Measurements from ENCODE around the gene NFASC. TPM values are rescaled to one million over a fixed set of nuclear protein-coding genes. Genes with fewer than 3 reads are reported as not detected.
A peak's percentile ranks its signal among the peaks of the same experiment; 100 is the strongest.

Gene NFASC
- total RNA-seq: 10 to 100 TPM in 5 of 8 experiments, 1 to 10 TPM in 1, under 1 TPM in 2; 0.56 to 85.7 (median 43.3) TPM

DNA sequence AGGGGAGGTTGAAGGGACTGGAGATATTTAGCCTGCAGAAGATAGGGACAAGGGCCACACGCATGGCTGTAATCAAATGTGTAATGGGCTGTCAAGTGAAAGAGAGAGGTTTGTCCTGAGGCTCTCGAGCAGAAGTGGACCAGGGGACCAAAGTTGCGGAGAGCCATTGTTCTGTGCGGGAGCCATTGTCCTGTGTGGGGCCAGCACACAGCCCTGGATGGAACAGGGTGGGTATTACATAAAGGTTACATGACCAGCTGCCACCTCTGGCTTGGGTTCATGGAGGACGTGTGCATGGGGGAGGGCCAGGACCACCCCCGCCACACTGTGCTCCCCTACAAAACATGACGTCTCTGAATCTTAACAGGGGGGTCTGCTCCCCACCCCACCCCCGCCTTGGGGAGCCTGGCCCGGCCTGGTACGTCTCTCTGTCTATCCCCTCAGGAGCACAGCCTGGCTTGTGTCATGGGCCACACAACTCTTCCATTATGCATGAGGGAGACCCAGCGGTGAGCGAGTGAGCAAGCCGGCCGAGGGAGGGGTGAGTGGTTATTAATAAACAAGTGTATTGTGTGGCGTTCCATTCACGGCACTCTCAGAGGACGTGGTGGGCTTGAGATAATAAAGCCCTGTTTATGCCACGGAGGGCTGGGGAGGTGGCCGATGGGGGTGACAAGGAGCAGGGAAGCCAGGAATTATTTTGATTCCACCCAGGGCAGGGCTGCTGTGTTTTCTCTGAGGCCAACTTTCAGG is at the start of gene NFASC:
NFASC (plus strand) TSS at position 703 of the 753 bp plus-strand sequence. CDS start 73,454 bp downstream, outside the sequence.
- Histone ChIP-seq H3K4me1 (replicated peaks in 1 of 2) (peaks cover 75 to 82% of the 10 kb centered on the region in 2 donors), H3K27ac (peak within 1 kb of the TSS; percentile 75 to 87), H3K4me3 (peak within 1 kb of the TSS in 1 of 5 donors; percentile 25)
- in situ Hi-C loops (cut with MboI; ENCODE audit: low pct_unique_long_range_greater_than_20kb in 2 of 9, low sequenced_read_pairs in 9 of 9, unreplicated experiment in 9 of 9): no loop called here
- peak in 5 of 8 experiments; percentile 88 to 92 (median 90) for ATAC-seq (replicated peaks in 6 of 8)
- 7 to 80% (median 45%) methylated on average over 1 to 16 of the region's 19 CpGs; no CpG with 5 or more reads in 3 of the 10 experiments for WGBS, 10 experiments

DNA sequence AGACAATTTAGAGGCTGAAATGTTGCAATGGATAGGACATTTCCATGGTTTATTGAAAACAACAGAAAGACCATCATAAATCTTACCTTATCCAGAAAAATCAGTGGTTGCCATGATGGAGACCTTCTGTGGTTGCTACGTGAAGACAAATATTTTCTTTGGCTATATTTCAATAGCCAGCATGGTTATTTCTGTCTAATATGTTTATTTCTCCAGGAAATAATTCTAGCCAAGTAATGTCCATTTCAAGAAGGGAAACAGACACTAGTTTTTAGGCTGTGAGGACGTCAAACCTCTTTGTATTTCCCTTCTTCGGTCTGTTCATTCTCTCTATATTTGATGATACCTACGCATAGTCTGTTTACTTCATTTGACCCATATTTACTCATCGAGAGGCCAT is 49.2 kb upstream of the NFASC start:
- peak in 1 of 8 experiments; percentile 36 for ATAC-seq (replicated peaks in 6 of 8)
- 28 to 94% (median 78%) methylated on average over 2 to 5 of the region's 5 CpGs for WGBS, 10 experiments
- Histone ChIP-seq H3K4me3 (no peak overlapping the region), H3K4me1 (replicated peaks in 1 of 2) (peaks cover 26 to 28% of the 10 kb centered on the region in 2 donors), H3K27ac (no peak overlapping the region)
- in situ Hi-C loops (cut with MboI; ENCODE audit: low pct_unique_long_range_greater_than_20kb in 2 of 9, low sequenced_read_pairs in 9 of 9, unreplicated experiment in 9 of 9): loop anchor here in 3 of 9 experiments (25.0 kb wide), 2 partner anchors 116 to 259 kb away; no protein-coding TSS in a partner anchor

DNA sequence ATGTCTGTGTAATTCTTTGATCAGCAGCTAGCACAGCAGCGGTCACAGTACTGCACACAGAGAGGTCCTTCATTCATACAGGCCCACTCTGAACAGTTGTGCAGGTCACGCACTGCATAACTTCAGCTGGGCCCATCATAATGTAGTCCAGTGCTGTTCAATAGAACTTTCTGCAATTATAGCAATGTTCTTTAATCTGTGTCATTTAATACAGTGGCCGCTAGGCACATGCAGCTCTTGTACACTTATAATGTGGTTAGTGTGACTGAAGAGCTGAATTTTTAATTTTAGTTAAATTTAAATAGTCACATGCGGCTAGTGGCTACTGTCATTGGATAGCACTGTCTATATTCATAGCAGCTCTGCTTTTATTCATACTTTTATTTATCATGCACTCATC is 48.7 kb upstream of the NFASC start:
- peak in 2 of 8 experiments; percentile 26 to 81 for ATAC-seq (replicated peaks in 6 of 8)
- H3K4me1 ChIP-seq (replicated peaks in 1 of 2): peaks cover 26 to 28% of the 10 kb centered on the region in 2 donors
- no peak overlapping the region for H3K27ac ChIP-seq
- WGBS, 10 experiments: 57 to 100% (median 97%) methylated on average over 1 to 4 of the region's 4 CpGs; no CpG with 5 or more reads in 3 of the 10 experiments
- H3K4me3 ChIP-seq: no peak overlapping the region
- in situ Hi-C loops (cut with MboI; ENCODE audit: low pct_unique_long_range_greater_than_20kb in 2 of 9, low sequenced_read_pairs in 9 of 9, unreplicated experiment in 9 of 9): loop anchor here in 3 of 9 experiments (25.0 kb wide), 2 partner anchors 115 to 260 kb away; no protein-coding TSS in a partner anchor

DNA sequence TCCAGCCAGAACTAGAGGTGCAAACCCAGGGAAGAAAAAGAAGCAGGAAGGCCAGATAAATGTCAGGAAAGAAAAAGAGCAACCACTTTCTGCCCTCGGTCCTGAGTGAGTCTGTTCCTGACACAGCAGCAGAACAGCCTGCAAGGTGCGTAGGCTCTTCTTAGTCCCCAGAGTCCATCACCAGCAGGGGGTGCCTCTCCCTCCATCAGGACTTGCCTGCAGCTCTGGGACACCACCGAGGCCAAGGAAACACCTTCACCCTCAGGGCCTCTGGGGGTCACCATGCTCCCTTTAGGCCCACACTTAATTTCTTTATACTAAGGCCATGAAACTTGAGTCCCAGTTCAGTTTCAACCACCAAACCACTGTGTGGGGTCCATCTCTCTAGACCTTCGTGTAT is 43.7 kb upstream of the NFASC start:
- WGBS, 10 experiments: 0 to 92% (median 40%) methylated on average over 1 to 4 of the region's 4 CpGs
- in situ Hi-C loops (cut with MboI; ENCODE audit: low pct_unique_long_range_greater_than_20kb in 2 of 9, low sequenced_read_pairs in 9 of 9, unreplicated experiment in 9 of 9): loop anchor here in 2 of 9 experiments (25.0 kb wide), 1 partner anchor 110 kb away; no protein-coding TSS in a partner anchor
- ATAC-seq (replicated peaks in 6 of 8): no peak

DNA sequence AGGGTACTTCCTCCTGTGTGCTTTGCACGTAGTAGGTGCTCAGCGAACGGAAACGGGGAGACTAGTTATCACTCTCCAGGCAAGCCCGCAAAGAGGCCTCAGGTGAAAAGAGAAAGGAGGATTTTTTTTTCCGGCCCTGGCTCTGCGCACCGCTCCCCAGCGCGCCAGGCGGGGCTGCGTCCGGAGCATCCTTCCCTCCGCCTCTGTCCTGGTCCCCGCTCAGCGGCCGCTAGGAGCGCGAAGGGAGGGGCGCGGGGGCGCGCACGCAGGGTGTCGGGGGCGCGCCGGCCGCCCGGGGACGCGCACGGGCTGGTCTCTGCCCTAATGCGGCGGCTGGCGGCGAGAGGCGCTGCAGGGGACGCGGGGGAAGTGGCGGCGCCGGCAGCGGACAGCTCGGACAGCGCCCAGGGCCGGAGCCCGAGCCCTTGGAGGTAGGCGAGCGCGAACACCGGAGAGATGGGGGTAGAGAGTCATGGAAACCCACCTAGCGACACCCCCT is 42.3 kb upstream of the NFASC start:
- peaks cover 37 to 42% of the 10 kb centered on the region in 2 donors for H3K4me1 ChIP-seq (replicated peaks in 1 of 2)
- ATAC-seq (replicated peaks in 6 of 8): peak; percentile 84 to 100 (median 88)
- peak overlapping the region; percentile 44 to 91 (median 73) for H3K4me3 ChIP-seq
- H3K27ac ChIP-seq: peak overlapping the region; percentile 44 to 83
- in situ Hi-C loops (cut with MboI; ENCODE audit: low pct_unique_long_range_greater_than_20kb in 2 of 9, low sequenced_read_pairs in 9 of 9, unreplicated experiment in 9 of 9): loop anchor here in 2 of 9 experiments (25.0 kb wide), 1 partner anchor 109 kb away; no protein-coding TSS in a partner anchor
- WGBS, 10 experiments: 0 to 10% (median 1%) methylated on average over 1 to 5 of the region's 53 CpGs; no CpG with 5 or more reads in 4 of the 10 experiments

More for the DNA sequence above, 43.7 kb upstream of the NFASC start:
- no peak overlapping the region for H3K4me3 ChIP-seq
- H3K27ac ChIP-seq: no peak overlapping the region
- peaks cover 25 to 34% of the 10 kb centered on the region in 2 donors for H3K4me1 ChIP-seq (replicated peaks in 1 of 2)

DNA sequence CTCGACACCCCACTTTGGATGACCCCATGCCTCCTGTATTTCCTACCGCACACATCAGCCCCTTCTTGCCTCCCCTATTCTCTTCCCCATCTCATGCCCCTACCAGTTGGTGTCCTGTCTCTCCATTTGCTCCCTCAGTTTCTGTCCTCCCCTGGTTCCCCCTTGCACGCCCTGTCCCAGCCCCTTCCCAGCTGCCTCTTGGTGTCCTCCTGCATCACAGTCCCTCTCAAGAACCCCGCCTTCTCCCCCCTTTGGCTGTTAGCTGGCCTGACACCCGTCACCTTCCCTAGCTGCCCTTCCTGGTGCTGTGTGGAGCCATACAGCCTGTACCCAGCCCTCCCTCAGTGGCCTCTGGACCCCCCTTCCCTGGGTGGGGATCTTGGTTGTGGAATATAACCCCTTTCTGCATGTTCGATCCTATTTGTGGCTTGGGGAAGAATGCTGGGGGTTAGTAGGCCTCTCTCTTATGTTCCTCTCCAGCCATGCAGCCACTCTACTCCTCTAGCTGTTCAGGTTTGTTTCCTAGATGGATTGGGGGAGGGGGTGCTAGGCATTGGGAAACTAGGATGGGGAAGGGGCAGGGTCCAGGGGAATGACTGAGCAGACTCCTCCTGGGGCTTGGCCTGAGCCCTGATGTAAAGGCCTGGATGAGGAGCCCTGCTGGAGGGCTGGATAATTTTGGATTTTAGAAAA is 41.4 kb upstream of the NFASC start:
- Histone ChIP-seq H3K4me3 (peak overlapping the region; percentile 44 to 91 (median 73)), H3K4me1 (replicated peaks in 1 of 2) (peaks cover 46 to 48% of the 10 kb centered on the region in 2 donors), H3K27ac (peak overlapping the region; percentile 44 to 83)
- in situ Hi-C loops (cut with MboI; ENCODE audit: low pct_unique_long_range_greater_than_20kb in 2 of 9, low sequenced_read_pairs in 9 of 9, unreplicated experiment in 9 of 9): loop anchor here in 2 of 9 experiments (25.0 kb wide), 1 partner anchor 108 kb away; no protein-coding TSS in a partner anchor
- 13 to 20% methylated on average over 1 to 3 of the region's 6 CpGs; no CpG with 5 or more reads in 8 of the 10 experiments for WGBS, 10 experiments
- ATAC-seq (replicated peaks in 6 of 8): peak in 5 of 8 experiments; percentile 47 to 64 (median 58)

DNA sequence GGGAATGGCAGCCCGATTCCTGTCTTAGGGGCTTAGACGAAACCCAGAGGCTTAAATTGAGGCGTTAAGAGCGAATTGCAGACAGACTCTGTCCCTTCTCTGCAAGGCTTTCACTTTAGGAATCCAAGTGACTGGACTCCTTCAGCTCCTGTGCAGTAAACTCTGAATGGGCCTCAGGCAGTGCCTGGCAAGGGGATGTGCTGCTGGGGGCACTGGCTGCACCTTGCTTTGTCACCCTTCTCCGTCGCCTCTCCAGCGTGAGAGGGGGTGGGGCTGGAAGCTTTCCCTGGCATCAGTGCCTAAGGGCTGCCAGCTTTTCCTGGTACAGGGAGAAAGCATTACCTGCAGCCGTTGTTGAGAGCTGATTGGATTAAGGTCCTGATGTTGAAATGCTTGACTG is 39.9 kb upstream of the NFASC start:
- Histone ChIP-seq H3K4me1 (replicated peaks in 1 of 2) (peaks cover 53 to 54% of the 10 kb centered on the region in 2 donors), H3K27ac (peak overlapping the region in 1 of 2 donors; percentile 83), H3K4me3 (peak overlapping the region; percentile 44 to 91 (median 73))
- in situ Hi-C loops (cut with MboI; ENCODE audit: low pct_unique_long_range_greater_than_20kb in 2 of 9, low sequenced_read_pairs in 9 of 9, unreplicated experiment in 9 of 9): loop anchor here in 2 of 9 experiments (25.0 kb wide), 1 partner anchor 107 kb away; no protein-coding TSS in a partner anchor
- no peak for ATAC-seq (replicated peaks in 6 of 8)
- 20 to 70% (median 63%) methylated on average over 1 to 8 of the region's 8 CpGs; no CpG with 5 or more reads in 2 of the 10 experiments for WGBS, 10 experiments

DNA sequence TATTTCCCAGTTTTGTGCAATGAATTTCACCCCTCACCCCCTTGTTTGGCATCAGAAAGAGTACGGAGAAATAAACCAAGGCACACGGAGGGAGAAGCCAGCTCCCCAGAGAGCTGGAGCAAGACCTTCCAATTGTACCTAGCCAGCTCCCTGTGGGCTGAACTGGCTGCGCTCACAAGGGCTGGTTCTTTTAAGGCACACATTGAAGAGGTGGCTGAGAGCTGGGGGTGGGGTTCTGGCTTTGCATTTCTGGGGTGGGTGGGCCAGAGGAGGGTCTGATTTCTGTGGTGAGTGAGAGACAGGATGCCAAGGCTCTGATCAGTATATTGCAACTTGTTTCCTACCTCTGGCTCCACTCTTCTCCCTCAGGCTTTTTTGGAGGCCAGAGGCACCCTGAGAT is 39.5 kb upstream of the NFASC start:
- no peak for ATAC-seq (replicated peaks in 6 of 8)
- Histone ChIP-seq H3K27ac (no peak overlapping the region), H3K4me3 (peak overlapping the region; percentile 44 to 91 (median 73)), H3K4me1 (replicated peaks in 1 of 2) (peaks cover 53 to 54% of the 10 kb centered on the region in 2 donors)
- WGBS, 10 experiments: 15 to 74% (median 34%) methylated on average over 2 to 3 of the region's 3 CpGs; no CpG with 5 or more reads in 5 of the 10 experiments
- in situ Hi-C loops (cut with MboI; ENCODE audit: low pct_unique_long_range_greater_than_20kb in 2 of 9, low sequenced_read_pairs in 9 of 9, unreplicated experiment in 9 of 9): loop anchor here in 2 of 9 experiments (25.0 kb wide), 1 partner anchor 106 kb away; no protein-coding TSS in a partner anchor

DNA sequence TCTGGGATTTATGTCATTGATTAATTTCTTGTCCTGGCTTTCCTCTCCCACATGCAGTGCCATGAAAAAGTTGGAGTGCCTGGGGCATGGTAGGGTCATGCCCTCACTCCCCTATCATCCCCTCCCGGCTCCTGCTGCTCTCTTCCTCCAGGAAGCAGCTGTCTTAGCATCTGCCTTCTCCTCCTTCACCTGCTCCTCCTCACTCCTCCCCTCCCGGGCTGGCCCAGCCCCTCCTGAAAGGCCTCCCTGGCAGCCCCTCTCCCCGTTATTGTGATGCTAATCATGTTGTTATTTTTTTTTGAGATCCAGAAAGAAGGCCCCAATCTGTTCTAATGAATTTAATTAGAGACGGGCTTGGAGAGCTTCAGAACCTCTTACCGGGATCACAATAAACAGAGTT is 36.3 kb upstream of the NFASC start:
- no peak overlapping the region for H3K27ac ChIP-seq
- WGBS, 10 experiments: 0 to 89% (median 10%) methylated on average over 1 to 4 of the region's 5 CpGs; no CpG with 5 or more reads in 3 of the 10 experiments
- peaks cover 61 to 77% of the 10 kb centered on the region in 2 donors for H3K4me1 ChIP-seq (replicated peaks in 1 of 2)
- H3K4me3 ChIP-seq: no peak overlapping the region
- ATAC-seq (replicated peaks in 6 of 8): peak in 3 of 8 experiments; percentile 15 to 42 (median 29)
- in situ Hi-C loops (cut with MboI; ENCODE audit: low pct_unique_long_range_greater_than_20kb in 2 of 9, low sequenced_read_pairs in 9 of 9, unreplicated experiment in 9 of 9): loop anchor here in 2 of 9 experiments (25.0 kb wide), 1 partner anchor 103 kb away; no protein-coding TSS in a partner anchor

DNA sequence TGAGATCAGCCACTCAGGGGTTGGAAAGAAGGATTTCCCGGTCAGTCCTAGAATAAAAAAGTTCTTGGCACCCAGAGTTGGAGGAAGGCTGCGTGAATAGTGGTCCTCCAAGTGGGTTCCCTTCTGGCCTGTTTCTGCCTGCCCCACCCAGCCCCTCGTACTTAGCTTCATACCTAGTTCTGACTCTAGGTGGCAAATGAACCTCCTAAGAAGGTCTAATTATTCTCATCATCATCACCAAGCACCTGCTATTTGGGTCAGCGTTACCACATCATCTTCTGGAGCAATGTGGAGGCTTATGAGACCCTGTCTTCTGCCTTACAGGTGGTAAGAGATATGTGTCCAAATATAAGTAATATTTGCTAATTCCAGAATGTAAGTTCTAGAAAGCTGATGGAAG is 35.9 kb upstream of the NFASC start:
- ATAC-seq (replicated peaks in 6 of 8): no peak
- in situ Hi-C loops (cut with MboI; ENCODE audit: low pct_unique_long_range_greater_than_20kb in 2 of 9, low sequenced_read_pairs in 9 of 9, unreplicated experiment in 9 of 9): loop anchor here in 2 of 9 experiments (25.0 kb wide), 1 partner anchor 103 kb away; no protein-coding TSS in a partner anchor
- no peak overlapping the region for H3K4me3 ChIP-seq
- WGBS, 10 experiments: 18 to 100% (median 66%) methylated on average over 1 to 4 of the region's 4 CpGs; no CpG with 5 or more reads in 2 of the 10 experiments
- H3K4me1 ChIP-seq (replicated peaks in 1 of 2): peaks cover 57 to 78% of the 10 kb centered on the region in 2 donors
- H3K27ac ChIP-seq: no peak overlapping the region

DNA sequence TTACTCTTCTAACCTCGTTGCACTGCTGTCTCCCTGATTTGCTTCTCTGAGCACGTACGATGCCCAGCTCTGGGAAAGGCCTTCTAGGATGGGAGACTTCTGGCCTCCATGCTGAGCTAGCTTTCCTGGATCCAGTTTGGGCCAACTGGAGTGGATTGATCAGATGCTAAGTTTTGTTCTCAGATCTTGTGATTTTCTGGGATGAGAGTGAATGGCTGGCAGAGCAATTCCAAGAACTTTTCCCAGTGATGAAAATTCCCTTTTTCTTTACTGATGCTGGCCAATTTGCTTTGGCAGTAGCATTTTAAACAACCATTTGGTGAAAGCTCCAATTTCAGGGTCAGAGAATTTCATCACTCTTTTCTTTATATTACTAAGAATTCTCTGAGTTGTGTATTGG is 34.9 kb upstream of the NFASC start:
- H3K4me1 ChIP-seq (replicated peaks in 1 of 2): peaks cover 47 to 73% of the 10 kb centered on the region in 2 donors
- WGBS, 10 experiments: 17 to 94% (median 81%) methylated on average over 1 to 3 of the region's 3 CpGs; no CpG with 5 or more reads in 4 of the 10 experiments
- no peak overlapping the region for H3K4me3 ChIP-seq
- ATAC-seq (replicated peaks in 6 of 8): no peak
- H3K27ac ChIP-seq: no peak overlapping the region
- in situ Hi-C loops (cut with MboI; ENCODE audit: low pct_unique_long_range_greater_than_20kb in 2 of 9, low sequenced_read_pairs in 9 of 9, unreplicated experiment in 9 of 9): loop anchor here in 2 of 9 experiments (25.0 kb wide), 1 partner anchor 102 kb away; no protein-coding TSS in a partner anchor

DNA sequence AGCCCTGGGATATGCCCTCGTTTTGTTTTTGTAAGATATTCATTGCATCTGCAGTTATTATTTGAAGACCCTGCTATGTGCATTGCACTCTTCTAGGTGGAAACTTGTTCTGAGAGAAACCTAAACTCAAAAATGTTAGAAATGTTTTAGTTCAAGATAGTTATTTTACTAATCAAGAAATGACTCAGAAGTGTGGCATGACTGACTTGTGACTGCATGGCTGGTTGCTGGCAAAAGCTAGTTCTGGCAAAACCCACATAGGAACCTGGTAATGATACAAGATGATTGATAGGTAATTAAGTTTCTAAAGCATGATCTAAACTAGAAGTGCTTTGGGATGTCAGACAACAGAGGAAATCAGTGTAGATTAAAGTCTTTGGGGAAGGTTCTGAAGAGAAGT is 33.8 kb upstream of the NFASC start:
- Histone ChIP-seq H3K27ac (no peak overlapping the region), H3K4me1 (replicated peaks in 1 of 2) (peaks cover 36 to 61% of the 10 kb centered on the region in 2 donors), H3K4me3 (no peak overlapping the region)
- in situ Hi-C loops (cut with MboI; ENCODE audit: low pct_unique_long_range_greater_than_20kb in 2 of 9, low sequenced_read_pairs in 9 of 9, unreplicated experiment in 9 of 9): loop anchor here in 2 of 9 experiments (25.0 kb wide), 1 partner anchor 100 kb away; no protein-coding TSS in a partner anchor
- 0 to 92% (median 67%) methylated on average over 1 of the region's 1 CpG; no CpG with 5 or more reads in 1 of the 10 experiments for WGBS, 10 experiments
- ATAC-seq (replicated peaks in 6 of 8): no peak
